ENCODE measurements around the gene WDFY3. TPM values are rescaled to one million over a fixed set of nuclear protein-coding genes. Genes with fewer than 3 reads are reported as not detected.

Gene WDFY3
- total and polyA plus RNA-seq, 2 of the 13 experiments (the other 11 are each of a cell fraction or from before 2014, with no cell fraction given), result 16.7 to 24.5 TPM

DNA sequence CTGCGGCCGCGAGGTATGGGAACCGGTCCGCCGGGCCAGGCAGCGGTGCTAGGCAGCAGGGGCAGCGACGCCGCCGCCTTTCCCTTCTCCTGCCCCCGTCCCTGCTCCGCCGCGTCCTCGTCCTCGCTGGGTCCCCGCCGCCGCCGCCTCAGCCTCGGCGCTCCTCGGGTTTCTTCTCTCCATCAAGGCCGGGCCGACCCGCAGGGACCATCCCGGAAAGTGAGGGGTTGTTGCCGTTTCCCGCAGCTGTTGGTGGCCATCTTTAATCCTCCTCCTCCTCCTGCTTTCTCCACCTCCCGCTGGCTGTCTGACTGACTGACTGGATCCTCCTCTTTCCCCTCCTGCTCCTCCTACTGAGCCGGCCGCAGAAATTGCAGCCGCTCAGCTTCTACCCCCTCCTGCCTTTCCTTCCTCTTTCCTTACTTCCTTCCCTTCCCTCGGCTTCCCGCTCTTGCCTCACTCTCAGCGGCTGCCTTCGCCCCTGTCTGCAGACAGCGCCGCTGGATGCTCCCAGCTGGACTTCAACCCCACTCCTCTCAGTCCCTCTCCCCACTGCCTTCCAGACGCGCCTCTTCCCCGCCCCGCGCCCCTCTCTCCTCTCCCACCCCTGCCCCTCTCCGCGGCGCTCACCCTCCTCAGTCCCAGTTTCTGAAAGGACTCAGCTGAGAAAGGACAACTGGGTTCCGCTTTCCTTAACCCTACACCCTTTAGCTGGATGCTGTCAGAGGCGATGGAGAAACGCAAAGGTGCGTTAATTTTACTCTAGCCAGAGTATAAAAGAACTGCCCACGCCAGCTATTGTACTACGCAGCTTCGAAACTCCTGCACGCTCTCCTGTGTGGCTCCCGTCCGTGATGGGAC, at the start of gene WDFY3 (continued):
- TF ChIP-seq ZNF850 (CRISPR knock-in tag; conservative IDR thresholded peaks at IDR 0.05) (no peak), ETV6 (CRISPR knock-in tag; conservative IDR thresholded peaks at IDR 0.05) (no peak), CBX5 (CRISPR knock-in tag; IDR thresholded peaks at IDR 0.05; ENCODE audit: borderline replicate concordance) (0 out of 2 replicates have a peak, but pooled peaks have one; percentile 55), FOXP1 (IDR thresholded peaks at IDR 0.05) (no peak), FOXP1 (CRISPR knock-in tag; IDR thresholded peaks at IDR 0.05) (no peak), TRIM24 (CRISPR knock-in tag; IDR thresholded peaks at IDR 0.05) (no peak), ZNF674 (CRISPR knock-in tag; IDR thresholded peaks at IDR 0.05; ENCODE audit: low read depth) (0 out of 2 replicates have a peak, but pooled peaks have one; percentile 7), ZNF12 (CRISPR knock-in tag; IDR thresholded peaks at IDR 0.05) (no peak), ZNF619 (CRISPR knock-in tag; IDR thresholded peaks at IDR 0.05) (no peak), XBP1 (CRISPR knock-in tag; IDR thresholded peaks at IDR 0.05) (no peak), NFKB2 (CRISPR knock-in tag; IDR thresholded peaks at IDR 0.05; ENCODE audit: borderline replicate concordance) (peak; percentile 63; the same call in 1 of the 2 replicates), PPARG (CRISPR knock-in tag; conservative IDR thresholded peaks at IDR 0.05) (no peak), NFRKB (IDR thresholded peaks at IDR 0.05) (no peak), ZFP82 (CRISPR knock-in tag; IDR thresholded peaks at IDR 0.05; ENCODE audit: borderline replicate concordance) (peak; percentile 33; the same call in 1 of the 2 replicates), ZNF552 (CRISPR knock-in tag; IDR thresholded peaks at IDR 0.05; ENCODE audit: borderline replicate concordance) (no peak), ZNF205 (CRISPR knock-in tag; IDR thresholded peaks at IDR 0.05) (peak; percentile 43; the same call in 1 of the 2 replicates), ZNF20 (CRISPR knock-in tag; IDR thresholded peaks at IDR 0.05) (no peak), ZNF383 (CRISPR knock-in tag; IDR thresholded peaks at IDR 0.05; ENCODE audit: borderline replicate concordance) (no peak)
- TF ChIP-seq, protein P1, sequence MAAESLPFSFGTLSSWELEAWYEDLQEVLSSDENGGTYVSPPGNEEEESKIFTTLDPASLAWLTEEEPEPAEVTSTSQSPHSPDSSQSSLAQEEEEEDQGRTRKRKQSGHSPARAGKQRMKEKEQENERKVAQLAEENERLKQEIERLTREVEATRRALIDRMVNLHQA (CRISPR knock-in tag; IDR thresholded peaks at IDR 0.05), result no peak
- TF ChIP-seq, protein P2, sequence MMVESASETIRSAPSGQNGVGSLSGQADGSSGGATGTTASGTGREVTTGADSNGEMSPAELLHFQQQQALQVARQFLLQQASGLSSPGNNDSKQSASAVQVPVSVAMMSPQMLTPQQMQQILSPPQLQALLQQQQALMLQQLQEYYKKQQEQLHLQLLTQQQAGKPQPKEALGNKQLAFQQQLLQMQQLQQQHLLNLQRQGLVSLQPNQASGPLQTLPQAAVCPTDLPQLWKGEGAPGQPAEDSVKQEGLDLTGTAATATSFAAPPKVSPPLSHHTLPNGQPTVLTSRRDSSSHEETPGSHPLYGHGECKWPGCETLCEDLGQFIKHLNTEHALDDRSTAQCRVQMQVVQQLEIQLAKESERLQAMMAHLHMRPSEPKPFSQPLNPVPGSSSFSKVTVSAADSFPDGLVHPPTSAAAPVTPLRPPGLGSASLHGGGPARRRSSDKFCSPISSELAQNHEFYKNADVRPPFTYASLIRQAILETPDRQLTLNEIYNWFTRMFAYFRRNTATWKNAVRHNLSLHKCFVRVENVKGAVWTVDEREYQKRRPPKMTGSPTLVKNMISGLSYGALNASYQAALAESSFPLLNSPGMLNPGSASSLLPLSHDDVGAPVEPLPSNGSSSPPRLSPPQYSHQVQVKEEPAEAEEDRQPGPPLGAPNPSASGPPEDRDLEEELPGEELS (CRISPR knock-in tag; IDR thresholded peaks at IDR 0.05), result no peak; the same call in 1 of the 2 replicates
- TF ChIP-seq, protein P3, sequence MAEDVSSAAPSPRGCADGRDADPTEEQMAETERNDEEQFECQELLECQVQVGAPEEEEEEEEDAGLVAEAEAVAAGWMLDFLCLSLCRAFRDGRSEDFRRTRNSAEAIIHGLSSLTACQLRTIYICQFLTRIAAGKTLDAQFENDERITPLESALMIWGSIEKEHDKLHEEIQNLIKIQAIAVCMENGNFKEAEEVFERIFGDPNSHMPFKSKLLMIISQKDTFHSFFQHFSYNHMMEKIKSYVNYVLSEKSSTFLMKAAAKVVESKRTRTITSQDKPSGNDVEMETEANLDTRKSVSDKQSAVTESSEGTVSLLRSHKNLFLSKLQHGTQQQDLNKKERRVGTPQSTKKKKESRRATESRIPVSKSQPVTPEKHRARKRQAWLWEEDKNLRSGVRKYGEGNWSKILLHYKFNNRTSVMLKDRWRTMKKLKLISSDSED (CRISPR knock-in tag; IDR thresholded peaks at IDR 0.05), result no peak; the same call in 1 of the 2 replicates
- TF ChIP-seq, protein P4, sequence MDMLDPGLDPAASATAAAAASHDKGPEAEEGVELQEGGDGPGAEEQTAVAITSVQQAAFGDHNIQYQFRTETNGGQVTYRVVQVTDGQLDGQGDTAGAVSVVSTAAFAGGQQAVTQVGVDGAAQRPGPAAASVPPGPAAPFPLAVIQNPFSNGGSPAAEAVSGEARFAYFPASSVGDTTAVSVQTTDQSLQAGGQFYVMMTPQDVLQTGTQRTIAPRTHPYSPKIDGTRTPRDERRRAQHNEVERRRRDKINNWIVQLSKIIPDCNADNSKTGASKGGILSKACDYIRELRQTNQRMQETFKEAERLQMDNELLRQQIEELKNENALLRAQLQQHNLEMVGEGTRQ (IDR thresholded peaks at IDR 0.05; ENCODE audit: low read depth, low read length), result no peak
- TF ChIP-seq, protein P4 (CRISPR knock-in tag; IDR thresholded peaks at IDR 0.05; ENCODE audit: borderline replicate concordance), result no peak
